Sigmoid colon (tissue), 7 donors: ENCODE measurements around the gene ZNF101. TPM values are rescaled to one million over a fixed set of nuclear protein-coding genes. Genes with fewer than 3 reads are reported as not detected.

Source experiments
- DNase-seq: peaks from one replicate; pipeline ENCODE4 v3.0.0-alpha.2; 2019
- H3K27ac ChIP-seq, 4 donors: fragments of 200-600 bp; sonication (generic); one replicate each; pipeline ENCODE4 v1.5.1; 2016 to 2019; ENCODE audit warnings: mild to moderate bottlenecking in 1 of 4
- H3K27me3 ChIP-seq, 3 donors: fragments of 200-600 bp; sonication (generic); one replicate each; pipeline ENCODE4 v1.5.1; 2019; ENCODE audit warnings: mild to moderate bottlenecking in 1 of 3
- H3K36me3 ChIP-seq, 4 donors: fragments of 200-600 bp; sonication (generic); one replicate each; pipeline ENCODE4 v1.5.1; 2016 to 2019
- H3K4me1 ChIP-seq, 4 donors: fragments of 200-600 bp; sonication (generic); one replicate each; pipeline ENCODE4 v1.5.1; 2017 to 2019
- H3K4me3 ChIP-seq, 4 donors: fragments of 200-600 bp; sonication (generic); one replicate each; pipeline ENCODE4 v1.5.1; 2017 to 2019; ENCODE audit warnings: mild to moderate bottlenecking in 2 of 4, moderate library complexity in 1 of 4
- H3K9me3 ChIP-seq, 4 donors: fragments of 200-600 bp in 3 of 4; sonication (generic) in 3 of 4; one replicate each; pipeline versions ENCODE4 v1.5.1 to v1.6.1; 2013 to 2019
- EP300 ChIP-seq, 4 donors: sonication (generic); formaldehyde crosslinking; IDR thresholded peaks; one replicate each; pipeline ENCODE4 v1.6.1; 2017; ENCODE audit warnings: antibody characterized with exemption in 4 of 4
- POLR2A ChIP-seq, 2 donors: fragments of 450-650 bp; IDR thresholded peaks; one replicate each; pipeline ENCODE4 v1.6.1; 2016; ENCODE audit warnings: antibody characterized with exemption in 2 of 2, mild to moderate bottlenecking in 2 of 2, moderate library complexity in 2 of 2
- POLR2AphosphoS5 ChIP-seq, 4 donors: sonication (generic); formaldehyde crosslinking; IDR thresholded peaks; one replicate each; pipeline ENCODE4 v1.6.1; 2017; ENCODE audit warnings: antibody characterized with exemption in 4 of 4
- WGBS, 2 donors: extraction: QIAGEN DNeasy Blood & Tissue Kit; methylation state at CpG; one replicate each; pipeline ENCODE4 v1.1.7; 2013; 5-methylcytosine and 5-hydroxymethylcytosine counted together
- intact Hi-C: fragments of 100-400 bp; cut with DNase I; formaldehyde crosslinking; loops from one replicate; pipeline ENCODE4 v1.15.1; 2023
- polyA plus RNA-seq, 3 donors: library from polyadenylated mRNA; stranded (reverse); fragments of 200-250 nt; gene quantifications; one replicate each; pipeline ENCODE4 v1.2.3, GENCODE V29; 2013
- total RNA-seq, 4 donors: library from RNA; depleted of rRNA; stranded (reverse); fragments of >200 nt; gene quantifications; one replicate each; pipeline ENCODE4 v1.1.0, GENCODE V29; 2016
- TF ChIP-seq, protein P1 (sequence below), 4 experiments: fragments of 450-650 bp in 3 of 4; fragments of 200-600 bp in 1 of 4; IDR thresholded peaks; one replicate each; pipeline ENCODE4 v1.5.1; 2016 to 2019; ENCODE audit warnings: antibody characterized with exemption in 4 of 4, mild to moderate bottlenecking in 3 of 4, moderate library complexity in 2 of 4
- donor health status: healthy with polysubstance abuse.
- donor health status: Bipolar disorder and iron deficiency.
- donor health status: healthy.

Gene ZNF101
- total and polyA plus RNA-seq, 7 donors = 4.7 to 24.2 (median 6.4) TPM

DNA sequence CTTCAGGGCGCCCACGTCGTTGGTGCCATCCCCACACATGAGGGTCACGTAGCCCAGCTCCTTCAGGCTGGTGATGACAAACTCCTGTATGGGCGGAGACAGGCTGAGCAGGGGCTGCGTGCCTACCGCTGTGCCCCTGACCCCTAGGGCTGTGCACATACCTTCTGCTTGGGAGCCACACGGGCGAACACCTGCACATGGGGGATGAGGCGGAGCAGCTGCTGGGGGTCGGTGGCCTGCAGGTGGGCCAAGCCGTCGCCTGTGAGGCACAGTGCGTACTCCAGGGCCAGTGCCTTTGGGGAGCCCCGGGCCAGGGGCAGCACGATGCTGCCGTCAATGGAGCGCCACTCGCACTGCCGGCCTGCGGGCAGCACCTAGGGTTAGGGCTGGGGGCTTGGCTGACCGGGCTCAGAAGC, 19.1 kb upstream of the ZNF101 start:
- H3K36me3 ChIP-seq = peaks cover 57 to 99% (median 79%) of the 10 kb centered on the region in 4 donors
- WGBS, 2 donors = 95 to 96% methylated on average over 22 of the region's 22 CpGs

DNA sequence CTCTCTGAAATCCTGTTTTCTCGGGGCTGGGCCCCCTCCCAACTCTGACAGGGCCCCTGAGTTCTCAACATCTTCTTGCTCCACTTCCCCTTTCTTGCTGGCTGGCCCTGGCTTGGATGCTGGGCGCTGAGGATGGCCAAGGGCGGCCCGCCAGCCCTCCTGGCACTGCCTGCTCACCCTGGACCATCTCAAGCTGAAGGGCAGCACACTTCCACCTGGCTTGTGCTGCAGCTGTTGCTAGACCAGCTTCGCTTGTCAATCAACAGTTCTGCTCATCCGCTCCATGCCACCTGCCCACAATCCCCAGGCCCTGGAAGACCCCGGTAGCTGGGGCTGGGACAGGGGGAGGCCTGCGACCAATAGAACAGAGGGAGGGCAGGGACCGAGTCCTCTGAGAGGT, 18.3 kb upstream of the ZNF101 start:
- DNase-seq = no peak
- intact Hi-C loops = no loop called here
- Histone ChIP-seq H3K27ac (no peak overlapping the region), H3K4me1 (no peaks in the 10 kb centered on the region), H3K9me3 (no peaks in the 10 kb centered on the region), H3K4me3 (no peak overlapping the region), H3K36me3 (peaks cover 62 to 99% (median 86%) of the 10 kb centered on the region in 4 donors), H3K27me3 (no peaks in the 10 kb centered on the region)
- WGBS, 2 donors = 91 to 95% methylated on average over 9 of the region's 9 CpGs
- TF ChIP-seq, protein P1, sequence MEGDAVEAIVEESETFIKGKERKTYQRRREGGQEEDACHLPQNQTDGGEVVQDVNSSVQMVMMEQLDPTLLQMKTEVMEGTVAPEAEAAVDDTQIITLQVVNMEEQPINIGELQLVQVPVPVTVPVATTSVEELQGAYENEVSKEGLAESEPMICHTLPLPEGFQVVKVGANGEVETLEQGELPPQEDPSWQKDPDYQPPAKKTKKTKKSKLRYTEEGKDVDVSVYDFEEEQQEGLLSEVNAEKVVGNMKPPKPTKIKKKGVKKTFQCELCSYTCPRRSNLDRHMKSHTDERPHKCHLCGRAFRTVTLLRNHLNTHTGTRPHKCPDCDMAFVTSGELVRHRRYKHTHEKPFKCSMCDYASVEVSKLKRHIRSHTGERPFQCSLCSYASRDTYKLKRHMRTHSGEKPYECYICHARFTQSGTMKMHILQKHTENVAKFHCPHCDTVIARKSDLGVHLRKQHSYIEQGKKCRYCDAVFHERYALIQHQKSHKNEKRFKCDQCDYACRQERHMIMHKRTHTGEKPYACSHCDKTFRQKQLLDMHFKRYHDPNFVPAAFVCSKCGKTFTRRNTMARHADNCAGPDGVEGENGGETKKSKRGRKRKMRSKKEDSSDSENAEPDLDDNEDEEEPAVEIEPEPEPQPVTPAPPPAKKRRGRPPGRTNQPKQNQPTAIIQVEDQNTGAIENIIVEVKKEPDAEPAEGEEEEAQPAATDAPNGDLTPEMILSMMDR (IDR thresholded peaks at IDR 0.05) = no peak
- no peak for TF ChIP-seq POLR2A (IDR thresholded peaks at IDR 0.05)
- TF ChIP-seq POLR2AphosphoS5 (IDR thresholded peaks at IDR 0.05) = no peak
- no peak for TF ChIP-seq EP300 (IDR thresholded peaks at IDR 0.05)

More for the DNA sequence above, 19.1 kb upstream of the ZNF101 start:
- Histone ChIP-seq H3K27ac (no peak overlapping the region), H3K9me3 (no peaks in the 10 kb centered on the region), H3K4me3 (no peak overlapping the region), H3K27me3 (no peaks in the 10 kb centered on the region), H3K4me1 (no peaks in the 10 kb centered on the region)
- TF ChIP-seq POLR2AphosphoS5 (IDR thresholded peaks at IDR 0.05) (no peak), POLR2A (IDR thresholded peaks at IDR 0.05) (no peak), EP300 (IDR thresholded peaks at IDR 0.05) (no peak)
- TF ChIP-seq, protein P1 (IDR thresholded peaks at IDR 0.05) = no peak
- DNase-seq = no peak
- intact Hi-C loops = no loop called here

DNA sequence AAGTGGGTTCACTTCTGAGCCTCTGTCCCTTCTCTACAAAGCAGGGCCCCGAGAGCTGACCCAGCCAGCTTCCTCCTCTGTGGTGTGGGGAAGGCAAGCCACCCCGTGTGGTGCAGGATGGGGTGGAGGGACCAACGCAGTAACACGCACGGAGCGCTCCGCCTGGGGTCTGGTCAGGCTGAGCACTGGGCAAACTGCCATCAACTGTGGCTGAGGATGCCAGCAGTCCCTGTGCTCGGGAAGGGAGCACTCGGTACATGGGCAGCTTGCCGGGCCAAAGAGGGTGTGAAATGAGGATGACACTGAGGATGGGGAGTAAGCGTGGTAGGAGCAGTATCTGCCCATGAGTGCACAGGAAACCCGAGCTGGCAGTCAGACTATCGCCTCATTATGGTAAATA, 17.6 kb upstream of the ZNF101 start:
- Histone ChIP-seq H3K4me1 (no peaks in the 10 kb centered on the region), H3K27ac (no peak overlapping the region), H3K4me3 (no peak overlapping the region), H3K9me3 (no peaks in the 10 kb centered on the region), H3K36me3 (peaks cover 64 to 99% (median 89%) of the 10 kb centered on the region in 4 donors), H3K27me3 (no peaks in the 10 kb centered on the region)
- WGBS, 2 donors = 82 to 90% methylated on average over 13 of the region's 13 CpGs
- TF ChIP-seq EP300 (IDR thresholded peaks at IDR 0.05) = no peak
- TF ChIP-seq POLR2A (IDR thresholded peaks at IDR 0.05) = no peak
- no peak for TF ChIP-seq POLR2AphosphoS5 (IDR thresholded peaks at IDR 0.05)
- TF ChIP-seq, protein P1 (IDR thresholded peaks at IDR 0.05) = no peak
- intact Hi-C loops = no loop called here
- DNase-seq = no peak

DNA sequence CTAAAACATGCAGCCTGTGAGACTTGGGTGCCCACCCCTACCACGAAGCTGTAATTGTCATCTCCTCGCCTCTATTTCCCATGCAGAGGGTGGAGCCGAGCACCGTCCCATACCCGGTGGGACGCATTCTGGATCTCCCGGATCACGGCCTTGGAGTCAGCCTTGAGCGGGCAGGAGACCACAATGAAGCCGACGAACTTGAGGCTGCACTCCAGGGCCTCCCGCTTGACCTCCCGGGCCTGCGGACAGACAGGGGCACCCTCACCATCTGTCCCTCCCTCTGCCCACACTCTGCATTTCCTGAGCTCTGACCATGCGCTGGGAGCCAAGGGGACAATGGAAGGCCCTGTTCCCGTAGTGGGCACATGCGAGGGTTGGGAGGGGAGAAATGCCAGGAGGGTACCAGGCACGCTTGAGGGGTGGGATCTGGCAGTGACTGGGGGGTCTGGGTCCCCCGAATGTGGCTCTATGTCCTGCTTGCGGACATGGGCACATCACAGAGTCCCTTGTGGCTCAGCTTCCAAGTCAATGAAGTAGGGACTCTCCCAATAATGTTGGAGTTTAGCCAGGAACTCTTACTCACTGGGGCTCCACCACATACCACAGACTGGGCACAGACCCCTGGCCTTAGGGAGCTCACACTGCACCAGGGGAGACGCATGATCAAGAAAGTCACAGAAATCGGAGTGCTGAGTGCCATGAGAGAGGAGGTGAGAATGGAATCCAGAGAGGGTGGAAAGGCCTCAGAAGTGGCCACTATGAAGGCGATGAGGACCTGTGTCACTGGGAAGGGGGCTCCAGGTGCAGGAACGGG, 15.9 kb upstream of the ZNF101 start:
- intact Hi-C loops = no loop called here
- no peaks in the 10 kb centered on the region for H3K27me3 ChIP-seq
- H3K27ac ChIP-seq = no peak overlapping the region
- TF ChIP-seq POLR2AphosphoS5 (IDR thresholded peaks at IDR 0.05) (no peak), EP300 (IDR thresholded peaks at IDR 0.05) (no peak), POLR2A (IDR thresholded peaks at IDR 0.05) (no peak)
- TF ChIP-seq, protein P1 (IDR thresholded peaks at IDR 0.05) = no peak
- DNase-seq = no peak
- no peaks in the 10 kb centered on the region for H3K9me3 ChIP-seq
- H3K4me1 ChIP-seq = no peaks in the 10 kb centered on the region
- WGBS, 2 donors = 96% methylated on average over 24 of the region's 24 CpGs
- peaks cover 63 to 99% (median 90%) of the 10 kb centered on the region in 4 donors for H3K36me3 ChIP-seq
- H3K4me3 ChIP-seq = no peak overlapping the region
